K562 (cell line): ENCODE results near the gene MYL11. TPM values are rescaled to one million over a fixed set of nuclear protein-coding genes. Genes with fewer than 3 reads are reported as not detected.

ENCODE experiments used
- ATAC-seq: fragments of 200-7000 bp; cut with Tn5 transposase; 3 replicates; pipeline ENCODE4 v1.9.1; 2020; ENCODE audit warnings: moderate library complexity
- BruUV-seq: library from RNA; stranded (reverse); fragments of 400-500 nt; replicated peaks from 2 replicates; lab custom pipeline; 2021; lab: Mats Ljungman, UMichigan
- CTCF ChIA-PET: fragments of 300-600 bp; formaldehyde crosslinking; extraction: SDS; loops from one replicate; lab custom pipeline; 2021; ENCODE audit warnings: low intra/inter-chr PET ratio; lab: Yijun Ruan, JAX
- POLR2A ChIA-PET: fragments of 300-600, 350-650 bp; sonication (Branson Sonifier 250); formaldehyde crosslinking; extraction: SDS; loops from one replicate; lab custom pipeline; 2021; ENCODE audit warnings: antibody characterized with exemption, inconsistent platforms; lab: Yijun Ruan, JAX
- DNase-seq, 4 experiments: peaks; one replicate each; pipeline versions ENCODE4 v3.0.0 to v3.0.0-alpha.2; 2011 to 2018; ENCODE audit warnings: low spot score in 3 of 4, mixed read lengths in 3 of 4; ENCODE audit errors: extremely low read depth in 1 of 4
- FAIRE-seq: peaks from 2 replicates; lab custom pipeline; 2011; peaks lifted over from hg19 to GRCh38; lab: Jason Lieb, UNC
- H2AFZ ChIP-seq: 2 replicates; pipeline ENCODE4 v1.6.0; 2011; ENCODE audit warnings: low read depth, low read length, control low read depth, inconsistent platforms
- H3K27ac ChIP-seq: fragments of 200-600 bp; 3 replicates; pipeline ENCODE4 v1.8.0; 2011; ENCODE audit warnings: low read depth, mild to moderate bottlenecking, control low read depth, inconsistent platforms, low read length, moderate library complexity, mixed read lengths; ENCODE audit errors: extremely low read depth
- H3K27me3 ChIP-seq, 2 experiments: fragments of 300-600 bp in 1 of 2; 2 replicates in 1 of 2; 3 replicates in 1 of 2; pipeline versions ENCODE4 v1.6.0 to v1.8.0; 2011; ENCODE audit warnings: inconsistent platforms in 2 of 2, low read length in 2 of 2, mild to moderate bottlenecking in 1 of 2, mixed read lengths in 1 of 2, moderate library complexity in 1 of 2; ENCODE audit not compliant: control insufficient read depth in 2 of 2, insufficient read depth in 2 of 2
- H3K36me3 ChIP-seq: fragments of 300-600 bp; 3 replicates; pipeline ENCODE4 v1.8.0; 2011; ENCODE audit warnings: mild to moderate bottlenecking, low read length, inconsistent platforms; ENCODE audit not compliant: control insufficient read depth, insufficient read depth
- H3K4me1 ChIP-seq, 2 experiments: fragments of 200-600 bp in 1 of 2; replicated peaks in 1 of 2; 2 replicates in 1 of 2; 3 replicates in 1 of 2; pipeline versions ENCODE4 v1.5.1 to v1.8.0; 2011; ENCODE audit warnings: inconsistent platforms in 2 of 2, low read length in 2 of 2, mild to moderate bottlenecking in 1 of 2, mixed read lengths in 1 of 2, moderate library complexity in 1 of 2; ENCODE audit not compliant: control insufficient read depth in 2 of 2, insufficient read depth in 2 of 2
- H3K4me2 ChIP-seq: 2 replicates; pipeline ENCODE4 v1.6.1; 2011; ENCODE audit warnings: low read length, control low read depth, inconsistent platforms, mixed read lengths; ENCODE audit not compliant: insufficient read depth
- H3K4me3 ChIP-seq: fragments of 200-600 bp; sonication (generic), shearing (Covaris generic); 2 replicates; pipeline ENCODE4 v1.5.1; 2016; ENCODE audit warnings: control low read depth, inconsistent platforms
- H3K79me2 ChIP-seq: fragments of 200-600 bp; 3 replicates; pipeline ENCODE4 v1.8.0; 2011; ENCODE audit warnings: low read length, inconsistent platforms; ENCODE audit not compliant: control insufficient read depth, insufficient read depth
- H3K9ac ChIP-seq, 2 experiments: 2 replicates each; pipeline versions ENCODE4 v1.6.0 to v1.6.1; 2011; ENCODE audit warnings: low read depth in 2 of 2, low read length in 2 of 2, control low read depth in 1 of 2, inconsistent platforms in 1 of 2, mild to moderate bottlenecking in 1 of 2, mixed read lengths in 1 of 2; ENCODE audit not compliant: insufficient read depth in 1 of 2
- H3K9me1 ChIP-seq: one replicate; pipeline ENCODE4 v1.6.0; 2011; ENCODE audit warnings: inconsistent platforms, mild to moderate bottlenecking, low read length, moderate library complexity; ENCODE audit not compliant: control insufficient read depth, insufficient read depth
- H3K9me3 ChIP-seq: replicated peaks from 2 replicates; pipeline ENCODE4 v1.5.1; 2011; ENCODE audit warnings: low read depth, low read length, inconsistent platforms; ENCODE audit not compliant: control insufficient read depth, insufficient read depth
- H4K20me1 ChIP-seq: replicated peaks from 2 replicates; pipeline ENCODE4 v1.6.1; 2011; ENCODE audit warnings: low read length, inconsistent platforms, mixed read lengths; ENCODE audit not compliant: control insufficient read depth, insufficient read depth
- CEBPB ChIP-seq: fragments of 450-650 bp; IDR thresholded peaks from 2 replicates; pipeline ENCODE4 v1.6.1; 2016; ENCODE audit warnings: missing genetic modification characterization, missing compliant biosample characterization
- ERF ChIP-seq: fragments of 450-650 bp; formaldehyde crosslinking; IDR thresholded peaks from 2 replicates; pipeline ENCODE4 v1.4.0; 2020; ENCODE audit warnings: mild to moderate bottlenecking, mixed read lengths
- FOXP1 ChIP-seq: sonication (generic); formaldehyde crosslinking; IDR thresholded peaks from 2 replicates; pipeline ENCODE4 v1.8.0; 2022; ENCODE audit warnings: mild to moderate bottlenecking, missing genetic modification reagents
- HLTF ChIP-seq: fragments of 450-650 bp; IDR thresholded peaks from 2 replicates; pipeline ENCODE4 v1.6.1; 2016
- SNRNP70 ChIP-seq: fragments of 200-400 bp; formaldehyde crosslinking; optimal IDR thresholded peaks from 2 replicates; pipeline ENCODE3; 2017; ENCODE audit warnings: low read depth, low read length
- XRCC3 ChIP-seq: fragments of 450-650 bp; IDR thresholded peaks from 2 replicates; pipeline ENCODE4 v1.6.1; 2017; ENCODE audit warnings: mild to moderate bottlenecking, moderate library complexity
- whole genome bisulfite sequencing: fragments of 100-300 bp; shearing (Covaris generic); methylation state at CpG from one replicate; pipeline ENCODE4 v1.1.6; 2016; ENCODE audit warnings: low coverage, mixed read lengths; ENCODE audit not compliant: insufficient coverage; ENCODE audit errors: missing lambda C conversion rate; 5-methylcytosine and 5-hydroxymethylcytosine counted together
- in situ Hi-C: fragments of 300-500 bp; cut with MboI; formaldehyde crosslinking; loops from 4 replicates; pipeline ENCODE4 v1.15.0; 2018; ENCODE audit warnings: inconsistent platforms, mixed read lengths
- intact Hi-C: fragments of 100-400 bp; cut with micrococcal nuclease; formaldehyde crosslinking; loops from 2 replicates; pipeline ENCODE4 v1.14.2; 2022
- polyA plus RNA-seq, 8 experiments: library from polyadenylated mRNA; depleted of rRNA in 4 of 8; stranded (reverse) in 5 of 8; unstranded in 3 of 8; fragments of >200 nt; fragmentation: Nextera tagmentation in 2 of 8; fragmentation: Illumina TruSeq in 1 of 8; extraction: Ambion mirVana in 2 of 8; extraction: Trizol in 1 of 8; gene quantifications; 2 replicates each; pipeline versions ENCODE4 v1.2.1 to v1.2.3, GENCODE V29; 2011 to 2014; ENCODE audit warnings: inconsistent platforms in 1 of 8, missing spikeins in 1 of 8
- total RNA-seq, 7 experiments: library from RNA; depleted of rRNA in 6 of 7; stranded (reverse); fragments of >200 nt in 6 of 7; fragmentation: Illumina TruSeq in 2 of 7; extraction: Trizol in 2 of 7; gene quantifications; 2 replicates each; pipeline versions ENCODE4 v1.2.1 to v1.2.3, GENCODE V29; 2011 to 2021; ENCODE audit warnings: low replicate concordance in 1 of 7

Gene MYL11
- total and polyA plus RNA-seq, 9 of the 15 experiments (the other 6 are each of a cell fraction or from before 2014, with no cell fraction given): 0.31 to 1.5 (median 0.73) TPM; not detected in 4

DNA sequence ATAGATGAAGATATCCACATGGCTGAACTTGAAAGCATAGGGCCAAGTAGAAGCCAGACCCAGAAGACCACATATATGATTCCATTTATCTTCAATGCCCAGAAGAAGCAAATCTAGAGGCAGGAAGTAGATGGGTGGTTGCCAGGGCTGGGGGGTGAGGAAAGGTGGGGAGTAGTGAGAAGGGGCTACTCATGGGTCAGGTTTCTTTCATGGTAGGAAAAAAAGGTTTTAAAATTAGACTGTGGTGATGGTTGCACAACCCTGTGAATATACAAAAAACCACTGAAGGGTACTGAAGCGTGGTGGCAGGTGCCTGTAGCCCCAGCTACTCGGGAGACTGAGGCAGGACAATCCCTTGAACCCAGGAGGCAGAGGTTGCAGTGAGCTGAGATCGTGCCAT is 24.9 kb upstream of the MYL11 start:
- Histone ChIP-seq H3K27ac (no peak overlapping the region), H3K9ac (0 out of 4 replicates have a peak overlapping the region, but pooled peaks of 1 of the 2 experiments have one; percentile 8), H3K4me1 (peaks cover 6 to 20% of the 10 kb centered on the region in 2 experiments; a peak in 4 of 5 replicates), H3K4me2 (no peak overlapping the region), H3K79me2 (peaks cover 18% of the 10 kb centered on the region), H3K9me3 (no peaks in the 10 kb centered on the region), H2AFZ (no peak overlapping the region), H3K36me3 (peaks cover 39% of the 10 kb centered on the region; the same call in 2 of the 3 replicates), H3K9me1 (no peaks in the 10 kb centered on the region), H3K27me3 (no peaks in the 10 kb centered on the region), H4K20me1 (no peaks in the 10 kb centered on the region), H3K4me3 (no peak overlapping the region)
- WGBS: 60% methylated on average over 3 of the region's 3 CpGs
- ChIA-PET CTCF (no interaction called here), POLR2A (interaction anchor here (0.6 to 1.3 kb wide), 2 partner anchors 21 to 507 kb away, joined by 3 to 4 read pairs; no protein-coding TSS in a partner anchor)
- BruUV-seq: no TSS peak
- FAIRE-seq (no peak), DNase-seq (no peak), ATAC-seq (no peak)
- TF ChIP-seq HLTF (no peak), ERF (CRISPR knock-in tag) (no peak), SNRNP70 (no peak), XRCC3 (no peak), FOXP1 (CRISPR knock-in tag) (no peak), CEBPB (0 out of 2 replicates have a peak, but pooled peaks have one; percentile 7)
- in situ Hi-C loops (loop anchor here (25.0 kb wide), 1 partner anchor 887 kb away; the partner anchor contains the start of genes BOLA2, SLX1B and SULT1A4), intact Hi-C loops (no loop called here)
